Mesenteric fat pad (tissue), 1 donor: ENCODE measurements around the gene PCDH17. TPM values are rescaled to one million over a fixed set of nuclear protein-coding genes. Genes with fewer than 3 reads are reported as not detected.

Experiments used
- DNase-seq: peaks from one replicate; pipeline ENCODE4 v3.0.0-alpha.2; 2020; ENCODE audit warnings: low spot score
- long read RNA-seq: library from polyadenylated mRNA; unstranded; transcript quantifications from one replicate; pipeline ENCODE4 v2.0.0, GENCODE V29; 2020
- total RNA-seq: library from RNA; stranded (reverse); fragmentation: NEBNext Ultra II Directional; extraction: Animal tissue kit (Norgen Biotek cat#: 25700); gene quantifications from one replicate; pipeline ENCODE4 v1.2.1, GENCODE V29; 2021
- donor health status: DM: yes; HTN: yes; CAD: no.

Gene PCDH17, protein sequence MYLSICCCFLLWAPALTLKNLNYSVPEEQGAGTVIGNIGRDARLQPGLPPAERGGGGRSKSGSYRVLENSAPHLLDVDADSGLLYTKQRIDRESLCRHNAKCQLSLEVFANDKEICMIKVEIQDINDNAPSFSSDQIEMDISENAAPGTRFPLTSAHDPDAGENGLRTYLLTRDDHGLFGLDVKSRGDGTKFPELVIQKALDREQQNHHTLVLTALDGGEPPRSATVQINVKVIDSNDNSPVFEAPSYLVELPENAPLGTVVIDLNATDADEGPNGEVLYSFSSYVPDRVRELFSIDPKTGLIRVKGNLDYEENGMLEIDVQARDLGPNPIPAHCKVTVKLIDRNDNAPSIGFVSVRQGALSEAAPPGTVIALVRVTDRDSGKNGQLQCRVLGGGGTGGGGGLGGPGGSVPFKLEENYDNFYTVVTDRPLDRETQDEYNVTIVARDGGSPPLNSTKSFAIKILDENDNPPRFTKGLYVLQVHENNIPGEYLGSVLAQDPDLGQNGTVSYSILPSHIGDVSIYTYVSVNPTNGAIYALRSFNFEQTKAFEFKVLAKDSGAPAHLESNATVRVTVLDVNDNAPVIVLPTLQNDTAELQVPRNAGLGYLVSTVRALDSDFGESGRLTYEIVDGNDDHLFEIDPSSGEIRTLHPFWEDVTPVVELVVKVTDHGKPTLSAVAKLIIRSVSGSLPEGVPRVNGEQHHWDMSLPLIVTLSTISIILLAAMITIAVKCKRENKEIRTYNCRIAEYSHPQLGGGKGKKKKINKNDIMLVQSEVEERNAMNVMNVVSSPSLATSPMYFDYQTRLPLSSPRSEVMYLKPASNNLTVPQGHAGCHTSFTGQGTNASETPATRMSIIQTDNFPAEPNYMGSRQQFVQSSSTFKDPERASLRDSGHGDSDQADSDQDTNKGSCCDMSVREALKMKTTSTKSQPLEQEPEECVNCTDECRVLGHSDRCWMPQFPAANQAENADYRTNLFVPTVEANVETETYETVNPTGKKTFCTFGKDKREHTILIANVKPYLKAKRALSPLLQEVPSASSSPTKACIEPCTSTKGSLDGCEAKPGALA (N-terminal part only)
- total RNA-seq, result 1.7 TPM
- long read RNA-seq, full-length matches to known transcripts, result 1 of 4 reads
- long read RNA-seq, partial matches to known transcripts, result 2 of 4 reads
- long read RNA-seq, other reads (novel, unspliced or antisense), result 1 of 4 reads

DNA sequence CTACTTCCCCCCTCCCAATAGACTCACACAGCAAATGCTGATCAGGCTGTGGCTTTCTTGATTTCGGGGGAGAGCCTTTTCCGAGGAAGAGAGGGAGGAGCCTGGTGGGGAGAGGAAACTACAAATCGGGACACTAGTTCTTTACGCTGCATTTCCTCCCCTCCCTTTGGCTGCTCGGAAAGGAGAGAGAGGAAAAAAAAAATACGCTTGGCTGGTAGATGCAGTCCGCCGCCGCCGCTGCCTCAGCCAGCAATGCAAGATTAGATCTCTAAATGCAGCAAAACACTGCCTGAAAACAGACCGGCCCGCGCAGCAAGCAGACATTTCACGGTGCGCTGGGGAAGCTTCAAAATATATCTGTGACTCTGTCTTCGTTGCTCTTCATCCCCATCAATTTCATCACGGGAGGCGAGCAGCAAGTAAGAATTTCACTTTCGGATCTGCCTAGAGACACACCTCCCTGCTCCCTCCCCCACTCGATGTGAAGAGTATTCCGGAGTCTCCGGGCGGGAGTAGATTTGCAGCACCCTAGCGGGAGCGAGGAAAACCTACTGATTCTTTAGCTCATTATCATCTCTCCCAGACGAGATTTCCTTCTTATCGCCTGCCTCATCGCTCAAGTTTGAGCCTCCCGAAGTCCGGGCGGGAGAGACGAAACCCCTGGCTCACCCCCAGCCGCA lies at the start of gene PCDH17:
TSS of gene PCDH17 (plus strand) at position 149 of the 680 bp plus-strand sequence. CDS start 803 bp downstream, outside the sequence.
- no peak for DNase-seq

GRCh38 chr13:57582032-57582431 lies 49.5 kb upstream of the PCDH17 start:
- peak; percentile 72 for DNase-seq

DNA sequence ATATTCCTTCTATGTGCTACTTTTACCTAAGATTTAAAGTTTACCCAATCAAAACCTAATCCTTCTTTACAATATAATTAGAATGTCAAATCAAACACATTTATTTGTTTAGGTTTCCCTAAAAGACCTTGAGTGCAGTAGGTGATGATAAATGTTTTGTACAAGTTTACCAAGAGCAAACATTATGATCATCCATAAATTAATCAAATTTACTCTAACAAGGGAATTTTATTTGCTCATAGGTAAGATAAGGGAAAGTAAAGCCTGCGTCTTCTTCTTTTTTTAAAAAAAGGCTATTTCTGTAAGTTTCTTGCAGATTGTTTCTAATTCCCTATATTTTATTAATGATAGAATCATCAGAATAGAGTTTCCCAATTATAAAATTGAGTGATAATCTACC lies 48.0 kb upstream of the PCDH17 start:
- no peak for DNase-seq

GRCh38 chr13:57588639-57589038 lies 42.9 kb upstream of the PCDH17 start:
- DNase-seq, result no peak

DNA sequence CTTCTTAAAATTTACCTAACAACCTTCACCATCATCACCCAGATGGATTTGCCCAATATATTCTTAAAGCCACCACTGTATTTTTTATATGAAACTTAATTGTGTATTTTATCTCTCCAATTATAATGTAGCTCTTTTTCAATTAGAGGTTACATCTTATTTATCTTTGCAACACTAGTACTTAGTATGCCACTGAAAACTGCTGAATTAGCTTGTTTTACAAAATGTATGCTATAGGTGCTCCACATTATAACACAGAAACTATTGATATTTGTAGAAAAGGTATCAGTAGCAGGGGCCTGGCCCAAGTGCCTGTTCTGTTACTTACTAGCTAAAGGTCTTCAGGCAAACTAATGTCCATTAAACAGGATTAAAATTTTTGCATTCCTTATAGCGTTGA lies 35.8 kb upstream of the PCDH17 start:
- no peak for DNase-seq

- no peak for DNase-seq
Observed at GRCh38 chr13:57601536-57601935, 30.0 kb upstream of the PCDH17 start.

- no peak for DNase-seq
Observed at GRCh38 chr13:57604442-57604841, 27.1 kb upstream of the PCDH17 start.

- DNase-seq, result no peak
Observed at GRCh38 chr13:57611969-57612368, 19.6 kb upstream of the PCDH17 start.

DNA sequence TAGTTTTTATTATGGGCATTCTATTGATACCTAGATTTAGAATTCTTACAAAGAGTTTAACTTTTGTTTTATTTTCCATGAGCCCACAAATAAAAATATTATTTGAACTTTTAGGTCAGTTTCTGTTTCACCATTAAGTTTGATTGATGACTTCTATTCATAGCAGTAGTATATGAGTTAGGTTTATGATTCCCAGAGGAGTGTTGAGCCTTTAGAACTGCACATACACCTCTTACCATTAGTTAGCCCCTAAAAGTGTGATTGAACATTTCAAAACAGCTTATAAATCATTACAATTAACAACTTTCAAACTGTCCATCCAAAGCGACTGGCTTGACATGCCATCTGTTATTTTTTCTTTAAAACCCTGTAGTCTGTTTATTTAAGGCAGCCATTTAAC lies 19.0 kb upstream of the PCDH17 start:
- DNase-seq, result no peak

GRCh38 chr13:57624565-57625435 lies 6.7 kb upstream of the PCDH17 start:
- no peak for DNase-seq

DNA sequence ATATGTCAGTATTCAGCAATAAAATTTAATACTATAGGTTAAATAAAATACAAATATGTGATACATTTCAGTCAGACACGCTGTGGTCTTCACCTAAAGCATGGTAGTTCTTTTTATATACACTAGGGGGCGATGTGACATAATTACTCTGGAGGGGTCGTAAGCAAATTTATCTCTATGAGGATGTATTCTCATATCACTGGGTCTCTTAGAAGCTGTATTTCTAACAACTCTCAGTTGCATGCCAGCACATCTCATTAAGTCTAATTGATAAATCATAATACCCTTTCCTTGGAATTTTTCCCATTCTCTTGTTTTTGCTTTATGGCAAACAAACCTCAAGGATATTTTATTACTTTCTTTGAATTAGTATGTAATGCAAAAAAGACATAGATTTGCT lies 3.9 kb upstream of the PCDH17 start:
- no peak for DNase-seq

DNA sequence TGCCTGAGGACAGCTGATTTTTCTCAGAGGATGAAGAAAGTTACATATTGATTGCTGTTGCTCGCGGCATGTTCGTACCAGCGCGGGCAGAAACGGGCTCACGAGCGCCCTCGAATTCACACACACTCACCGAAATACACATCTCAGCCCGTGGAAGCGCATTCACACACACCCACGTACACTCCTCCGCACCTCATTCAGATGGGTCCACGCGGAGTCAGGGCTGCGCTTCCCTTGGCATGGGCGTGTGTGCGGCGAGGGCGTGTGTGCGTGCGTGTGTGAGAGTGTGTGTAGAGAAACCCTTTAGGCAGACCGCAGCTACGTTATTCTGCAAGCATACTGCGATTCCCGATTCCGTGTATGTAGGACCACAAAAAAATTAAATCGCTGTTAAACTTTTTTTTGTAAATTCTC lies 2.1 kb upstream of the PCDH17 start:
- DNase-seq, result no peak

DNA sequence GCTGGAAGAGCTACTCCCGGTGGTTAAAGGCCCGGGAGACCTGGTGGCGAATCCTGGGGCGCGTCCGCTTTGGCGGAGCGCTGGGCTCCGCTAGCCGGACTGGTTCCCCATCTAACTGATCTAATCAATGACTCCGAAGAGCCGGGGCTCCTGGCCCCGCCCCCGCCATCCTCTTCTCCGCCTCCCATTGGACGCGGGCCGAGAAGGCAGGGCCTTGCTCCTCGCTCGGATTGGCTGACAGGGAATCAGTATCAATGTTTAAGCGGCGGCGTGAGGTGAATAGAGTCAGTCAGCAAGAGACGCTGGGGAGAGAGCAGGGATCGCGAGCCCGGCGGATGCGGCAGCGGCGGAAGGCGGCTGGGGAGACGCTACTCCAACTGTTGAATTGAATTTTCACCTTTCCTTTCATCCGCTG lies 1.7 kb upstream of the PCDH17 start:
- DNase-seq, result peak; percentile 92

DNA sequence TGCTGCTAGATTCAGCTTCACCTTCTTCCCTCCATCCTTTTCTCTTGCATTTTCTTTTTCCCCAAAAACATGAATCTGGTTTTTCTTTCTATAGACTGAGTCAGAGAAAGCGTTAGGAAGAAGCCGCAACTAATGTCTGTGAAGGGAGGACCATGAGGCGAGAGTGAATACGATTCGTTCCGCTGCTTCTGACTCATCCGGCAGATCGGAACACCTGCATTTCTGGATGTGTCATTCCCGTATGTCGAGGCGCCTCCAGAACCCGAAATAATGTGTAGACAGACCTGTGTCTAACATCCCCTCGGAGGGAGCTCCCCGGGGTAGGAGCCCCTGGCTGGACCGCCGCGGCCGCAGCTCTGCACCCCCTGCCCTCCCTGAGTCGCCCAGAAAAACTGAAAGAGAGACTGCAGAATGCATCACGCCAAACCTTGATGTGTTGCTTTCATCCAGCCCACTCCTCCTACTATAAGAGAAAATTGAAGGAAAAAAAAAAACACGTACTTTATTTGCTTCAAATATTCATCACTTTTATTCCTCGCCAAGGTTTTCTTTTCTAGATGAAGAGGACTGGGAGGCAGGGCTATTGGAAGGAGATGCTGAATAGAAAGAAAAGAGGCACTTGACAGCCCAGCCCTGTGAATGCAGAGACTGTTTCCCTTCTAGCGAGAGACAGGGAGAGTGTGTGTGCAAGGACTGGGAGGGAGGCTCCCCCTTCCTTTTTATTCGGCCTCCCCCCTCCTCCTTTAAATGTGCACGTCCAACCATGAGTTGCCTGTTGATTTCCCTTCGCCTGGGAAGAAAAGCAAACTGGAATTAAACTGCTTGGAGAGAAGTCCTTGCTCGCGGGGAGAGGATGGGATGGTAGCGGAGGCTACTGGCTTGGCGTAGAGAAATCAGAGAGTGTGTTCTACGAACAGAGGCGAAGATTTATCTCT lies 616 bp upstream of the PCDH17 start:
- DNase-seq, result no peak

GRCh38 chr13:57632276-57633140 lies 964 bp downstream of the PCDH17 start:
- DNase-seq, result no peak

- peak; percentile 90 for DNase-seq
Observed at GRCh38 chr13:57633141-57633949, 1.8 kb downstream of the PCDH17 start.
